Loucy (cell line): ENCODE measurements around the gene FDPS.

Experiments
- H2AFZ ChIP-seq: fragments of 200-600 bp; sonication (generic); 2 replicates; pipeline ENCODE4 v1.6.0; 2016; ENCODE audit warnings: antibody characterized with exemption, mild to moderate bottlenecking, low read length, moderate library complexity
- H3F3A ChIP-seq: fragments of 200-600 bp; 2 replicates; pipeline ENCODE4 v1.6.0; 2016; ENCODE audit warnings: antibody characterized with exemption, low read depth, mild to moderate bottlenecking
- H3K27me3 ChIP-seq: fragments of 200-600 bp; sonication (generic); 2 replicates; pipeline ENCODE4 v1.6.1; 2014; ENCODE audit warnings: low read length, mild to moderate bottlenecking; ENCODE audit not compliant: insufficient read depth, poor library complexity, severe bottlenecking
- H3K36me3 ChIP-seq: fragments of 200-600 bp; sonication (generic); 2 replicates; pipeline ENCODE4 v1.6.1; 2016; ENCODE audit warnings: low read length; ENCODE audit not compliant: insufficient read depth
- H3K4me1 ChIP-seq: fragments of 200-600 bp; sonication (generic); 2 replicates; pipeline ENCODE4 v1.5.1; 2014; ENCODE audit warnings: low read length, mild to moderate bottlenecking; ENCODE audit not compliant: insufficient read depth, poor library complexity, severe bottlenecking
- H3K4me2 ChIP-seq: fragments of 200-600 bp; sonication (generic); 2 replicates; pipeline ENCODE4 v1.6.0; 2014; ENCODE audit warnings: antibody characterized with exemption, low read length, low read depth, mild to moderate bottlenecking; ENCODE audit not compliant: poor library complexity, severe bottlenecking
- H3K4me3 ChIP-seq: fragments of 200-600 bp; sonication (generic); 2 replicates; pipeline ENCODE4 v1.5.1; 2014; ENCODE audit warnings: low read length, mild to moderate bottlenecking, mixed read lengths; ENCODE audit not compliant: poor library complexity, severe bottlenecking
- H3K79me2 ChIP-seq: fragments of 200-600 bp; sonication (generic); 2 replicates; pipeline ENCODE4 v1.6.1; 2014; ENCODE audit warnings: low read length; ENCODE audit not compliant: insufficient read depth
- H3K9ac ChIP-seq: fragments of 200-600 bp; sonication (generic); 2 replicates; pipeline ENCODE4 v1.6.0; 2014; ENCODE audit warnings: mild to moderate bottlenecking, low read depth, low read length, moderate library complexity; ENCODE audit not compliant: poor library complexity, severe bottlenecking
- H3K9me2 ChIP-seq: fragments of 200-600 bp; sonication (generic); replicated peaks from 2 replicates; pipeline ENCODE4 v1.6.1; 2016; ENCODE audit warnings: low read depth, low read length, mixed read lengths
- H3K9me3 ChIP-seq: fragments of 200-600 bp; sonication (generic); 2 replicates; pipeline ENCODE4 v1.6.1; 2014; ENCODE audit warnings: mild to moderate bottlenecking, antibody characterized with exemption, low read length, low read depth; ENCODE audit not compliant: insufficient read depth
- H4K20me1 ChIP-seq: fragments of 200-600 bp; sonication (generic); 2 replicates; pipeline ENCODE4 v1.6.0; 2014; ENCODE audit warnings: antibody characterized with exemption, low read length, mild to moderate bottlenecking; ENCODE audit not compliant: insufficient read depth, poor library complexity, severe bottlenecking
- EZH2phosphoT487 ChIP-seq: fragments of 200-600 bp; IDR thresholded peaks from 2 replicates; pipeline ENCODE4 v1.6.1; 2018; ENCODE audit warnings: antibody characterized with exemption, mild to moderate bottlenecking, moderate library complexity, borderline replicate concordance
- TF ChIP-seq, protein P1 (sequence below): fragments of 200-600 bp; sonication (generic); conservative IDR thresholded peaks from 2 replicates; pipeline ENCODE4 v1.5.1; 2014; ENCODE audit warnings: mild to moderate bottlenecking, antibody characterized with exemption, low read length

FDPS gene

DNA sequence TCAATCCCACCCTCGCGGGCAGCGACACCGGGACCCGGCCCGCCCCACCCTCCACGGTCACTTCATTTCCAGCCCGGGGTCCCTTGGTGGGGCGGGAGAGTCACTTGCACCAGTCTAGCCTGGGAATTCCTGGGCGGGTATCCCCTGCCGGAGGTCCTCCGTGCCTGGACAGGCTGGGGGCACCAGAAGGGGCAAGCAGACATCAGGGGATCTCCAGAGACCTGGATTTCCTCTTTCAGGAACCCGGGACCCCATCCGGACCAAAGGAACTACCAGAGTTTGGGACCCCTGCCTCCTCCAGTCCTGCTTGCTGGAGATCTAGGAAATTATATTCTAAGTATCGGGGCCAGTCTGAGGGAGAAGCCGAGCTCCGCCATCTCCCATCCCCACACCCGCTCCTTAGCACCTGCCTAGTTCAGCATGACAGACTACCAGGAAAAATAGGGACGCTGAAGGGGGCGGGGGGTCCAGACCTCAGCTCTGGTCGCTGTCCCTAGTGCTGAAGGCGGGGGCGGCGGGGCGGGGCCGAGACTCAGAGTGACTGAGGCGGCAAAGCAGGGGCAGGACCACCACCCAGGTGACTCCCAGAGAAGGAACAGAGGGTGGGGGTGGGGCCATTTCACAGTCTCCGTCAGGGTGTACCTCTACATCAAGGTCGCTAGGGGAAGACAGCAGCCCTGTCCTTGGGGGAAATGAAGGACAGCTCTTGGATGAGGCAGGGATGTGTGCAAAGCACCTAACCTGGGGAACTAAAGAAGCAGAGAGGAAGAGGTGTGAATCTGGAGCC is 30.6 kb upstream of the FDPS start:
- H4K20me1 ChIP-seq = peaks cover 3% of the 10 kb centered on the region
- no peaks in the 10 kb centered on the region for H3K9me3 ChIP-seq
- H3K4me1 ChIP-seq = peaks cover 12% of the 10 kb centered on the region
- no peaks in the 10 kb centered on the region for H3K27me3 ChIP-seq
- peak overlapping the region; percentile 89 for H2AFZ ChIP-seq
- H3K9me2 ChIP-seq = no peaks in the 10 kb centered on the region
- H3F3A ChIP-seq = no peaks in the 10 kb centered on the region
- peak overlapping the region; percentile 77 for H3K4me2 ChIP-seq
- TF ChIP-seq, protein P1, sequence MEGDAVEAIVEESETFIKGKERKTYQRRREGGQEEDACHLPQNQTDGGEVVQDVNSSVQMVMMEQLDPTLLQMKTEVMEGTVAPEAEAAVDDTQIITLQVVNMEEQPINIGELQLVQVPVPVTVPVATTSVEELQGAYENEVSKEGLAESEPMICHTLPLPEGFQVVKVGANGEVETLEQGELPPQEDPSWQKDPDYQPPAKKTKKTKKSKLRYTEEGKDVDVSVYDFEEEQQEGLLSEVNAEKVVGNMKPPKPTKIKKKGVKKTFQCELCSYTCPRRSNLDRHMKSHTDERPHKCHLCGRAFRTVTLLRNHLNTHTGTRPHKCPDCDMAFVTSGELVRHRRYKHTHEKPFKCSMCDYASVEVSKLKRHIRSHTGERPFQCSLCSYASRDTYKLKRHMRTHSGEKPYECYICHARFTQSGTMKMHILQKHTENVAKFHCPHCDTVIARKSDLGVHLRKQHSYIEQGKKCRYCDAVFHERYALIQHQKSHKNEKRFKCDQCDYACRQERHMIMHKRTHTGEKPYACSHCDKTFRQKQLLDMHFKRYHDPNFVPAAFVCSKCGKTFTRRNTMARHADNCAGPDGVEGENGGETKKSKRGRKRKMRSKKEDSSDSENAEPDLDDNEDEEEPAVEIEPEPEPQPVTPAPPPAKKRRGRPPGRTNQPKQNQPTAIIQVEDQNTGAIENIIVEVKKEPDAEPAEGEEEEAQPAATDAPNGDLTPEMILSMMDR = peak; percentile 58
- TF ChIP-seq EZH2phosphoT487 = no peak
- peak overlapping the region; percentile 72 for H3K4me3 ChIP-seq
- peak overlapping the region; percentile 67 for H3K9ac ChIP-seq
- H3K79me2 ChIP-seq = peaks cover 6% of the 10 kb centered on the region; the same call in 1 of the 2 replicates
- no peaks in the 10 kb centered on the region for H3K36me3 ChIP-seq

DNA sequence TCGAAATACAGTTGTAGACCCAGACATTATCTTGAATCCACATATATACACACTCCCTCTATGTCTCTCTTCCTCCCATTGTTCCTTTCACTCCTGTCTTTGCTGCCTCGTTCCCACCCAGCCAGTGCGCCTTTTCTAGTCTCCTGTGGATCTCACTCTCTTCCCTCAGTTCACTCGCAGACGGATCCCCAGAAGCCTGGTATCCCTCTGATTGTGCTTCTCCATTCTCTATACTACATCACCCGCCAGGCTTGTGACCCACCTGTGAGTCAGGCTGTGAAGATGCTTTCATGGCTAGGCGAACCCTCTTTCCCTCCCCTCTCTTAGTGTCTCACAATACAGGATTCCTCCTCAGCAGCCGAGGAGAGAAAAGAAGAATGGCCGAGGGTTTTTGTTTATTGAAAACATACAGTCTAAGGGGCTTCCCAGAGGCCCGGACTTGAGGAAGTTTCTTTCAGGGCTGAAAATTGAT is 29.9 kb upstream of the FDPS start:
- Histone ChIP-seq H3K4me1 (peaks cover 10% of the 10 kb centered on the region), H3K9me2 (no peaks in the 10 kb centered on the region), H3K4me2 (peak overlapping the region; percentile 77), H3K4me3 (peak overlapping the region; percentile 72), H3F3A (no peaks in the 10 kb centered on the region), H3K27me3 (no peaks in the 10 kb centered on the region), H3K9me3 (no peaks in the 10 kb centered on the region), H3K79me2 (peaks cover 2% of the 10 kb centered on the region; the same call in 1 of the 2 replicates), H3K36me3 (no peaks in the 10 kb centered on the region), H3K9ac (no peak overlapping the region), H2AFZ (no peak overlapping the region), H4K20me1 (peaks cover 3% of the 10 kb centered on the region)
- TF ChIP-seq EZH2phosphoT487 = no peak
- TF ChIP-seq, protein P1 = no peak

DNA sequence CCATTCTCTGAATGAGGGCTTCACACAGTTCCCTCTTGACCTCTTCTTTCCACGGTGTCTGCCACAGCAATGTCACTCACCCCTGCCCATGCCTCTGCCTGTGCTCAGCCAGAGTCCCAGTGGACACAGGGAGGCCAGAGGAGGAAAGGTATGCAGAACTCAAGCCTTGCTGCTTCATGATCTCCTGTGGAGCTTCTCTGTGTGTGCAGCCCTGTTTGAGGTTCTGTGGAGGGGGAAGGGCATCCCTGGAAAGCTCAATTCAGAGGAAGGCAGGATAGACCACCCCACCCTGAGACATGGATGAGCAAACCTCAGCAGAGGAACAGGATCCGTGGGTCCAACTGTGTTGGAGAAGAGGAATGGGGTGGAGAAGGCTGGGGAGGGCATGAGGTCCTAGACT is 29.4 kb upstream of the FDPS start:
- H3K27me3 ChIP-seq = no peaks in the 10 kb centered on the region
- H2AFZ ChIP-seq = no peak overlapping the region
- H3K9me2 ChIP-seq = no peaks in the 10 kb centered on the region
- peaks cover 3% of the 10 kb centered on the region for H4K20me1 ChIP-seq
- H3K36me3 ChIP-seq = no peaks in the 10 kb centered on the region
- no peaks in the 10 kb centered on the region for H3F3A ChIP-seq
- no peaks in the 10 kb centered on the region for H3K9me3 ChIP-seq
- H3K79me2 ChIP-seq = no peaks in the 10 kb centered on the region
- H3K4me3 ChIP-seq = no peak overlapping the region
- no peak overlapping the region for H3K9ac ChIP-seq
- no peak for TF ChIP-seq EZH2phosphoT487
- TF ChIP-seq, protein P1 = no peak
- peak overlapping the region; percentile 77 for H3K4me2 ChIP-seq
- peaks cover 7% of the 10 kb centered on the region for H3K4me1 ChIP-seq
